EL (cell line): Measurements from ENCODE around the gene AMD1.
"Not testable (repeated sequence)": the region's sequence is repeated elsewhere in the genome, so short reads cannot be mapped to it uniquely, and the experiment has no call there.

Source experiments
- DNase-seq: peaks from one replicate; pipeline ENCODE4 v3.0.0-alpha.2; 2016

The AMD1 gene

DNA sequence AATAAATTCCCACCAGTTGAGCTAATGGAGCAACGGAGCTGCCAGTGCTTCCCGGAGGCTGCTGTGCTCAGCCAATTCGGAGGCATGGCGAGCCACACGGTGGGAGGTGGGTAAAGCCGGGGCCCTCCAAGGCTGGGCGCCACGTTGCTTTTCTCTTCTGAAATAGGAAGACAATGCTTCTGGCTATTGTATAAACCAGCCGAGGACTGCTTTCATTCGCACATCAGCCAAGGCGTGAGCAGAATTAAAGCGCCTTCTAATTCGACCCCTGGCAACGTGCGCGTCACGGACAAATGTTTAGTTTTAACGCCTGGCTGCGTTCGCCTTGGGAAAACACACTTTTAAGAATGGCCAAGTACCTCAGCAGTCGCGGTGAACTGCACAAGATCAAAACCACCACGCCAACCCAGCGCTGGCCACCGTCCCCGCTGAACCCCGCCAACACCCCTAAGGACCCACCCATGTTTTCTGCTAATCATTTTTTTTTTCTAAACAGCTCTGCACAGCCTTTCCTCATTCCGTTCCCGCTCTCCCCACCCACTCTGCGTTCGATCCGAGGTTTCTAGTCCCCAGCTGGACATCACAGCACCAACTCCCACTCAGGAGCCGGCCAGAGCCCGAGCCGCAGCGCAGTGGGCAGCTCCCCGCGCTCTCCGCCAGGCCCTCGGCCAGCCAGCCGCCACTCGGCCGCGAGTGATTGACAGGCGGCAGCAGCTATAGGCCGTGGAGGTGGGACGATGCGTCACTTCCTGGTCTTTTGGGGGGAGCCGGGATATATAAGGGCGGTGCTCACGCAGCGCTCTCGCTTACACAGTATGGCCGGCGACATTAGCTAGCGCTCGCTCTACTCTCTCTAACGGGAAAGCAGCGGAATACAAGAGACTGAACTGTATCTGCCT is at the start of gene AMD1:
AMD1 (plus strand) TSS at position 805 of the 899 bp plus-strand sequence. CDS start 321 bp downstream, outside the sequence.
- peak; percentile 98 for DNase-seq

DNA sequence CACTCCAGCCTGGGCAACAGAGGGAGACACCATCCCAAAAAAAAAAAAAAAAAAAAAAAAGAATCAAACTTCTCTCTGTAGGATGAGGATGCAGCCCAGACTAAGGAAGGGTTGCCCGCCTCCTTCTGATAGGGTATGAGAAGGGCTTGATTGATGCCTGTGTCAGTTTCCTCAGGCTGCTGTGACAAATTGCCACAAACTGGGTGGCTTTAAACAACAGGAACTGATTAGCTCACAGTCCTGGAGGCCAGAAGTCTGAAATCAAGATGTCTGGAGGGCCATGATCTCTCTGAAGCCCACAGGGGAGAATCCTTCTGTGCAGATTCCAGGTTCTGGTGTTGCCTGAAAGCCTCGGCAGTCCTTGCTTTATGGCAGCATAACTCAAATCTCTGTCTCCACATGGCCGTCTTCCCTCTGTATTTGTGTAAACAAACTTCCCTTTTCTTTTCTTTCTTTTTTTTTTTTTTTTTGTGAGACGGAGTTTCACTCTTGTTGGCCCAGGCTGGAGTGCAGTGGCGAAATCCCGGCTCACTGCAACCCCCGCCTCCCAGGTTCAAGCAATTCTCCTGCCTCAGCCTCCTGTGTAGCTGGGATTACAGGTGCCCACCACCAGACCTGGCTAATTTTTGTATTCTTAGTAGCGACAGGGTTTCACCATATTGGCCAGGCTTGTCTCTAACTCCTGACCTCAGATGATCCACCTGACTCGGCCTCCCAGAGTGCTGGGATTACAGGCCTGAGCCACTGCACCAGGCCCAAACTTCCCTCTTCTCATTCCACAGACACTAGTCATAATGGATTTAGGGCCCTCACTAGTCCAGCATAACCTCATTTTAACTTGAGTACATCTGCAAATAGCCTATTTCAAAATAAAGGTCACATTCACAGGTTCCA is 48.1 kb upstream of the AMD1 start:
- peak; percentile 36 for DNase-seq

DNA sequence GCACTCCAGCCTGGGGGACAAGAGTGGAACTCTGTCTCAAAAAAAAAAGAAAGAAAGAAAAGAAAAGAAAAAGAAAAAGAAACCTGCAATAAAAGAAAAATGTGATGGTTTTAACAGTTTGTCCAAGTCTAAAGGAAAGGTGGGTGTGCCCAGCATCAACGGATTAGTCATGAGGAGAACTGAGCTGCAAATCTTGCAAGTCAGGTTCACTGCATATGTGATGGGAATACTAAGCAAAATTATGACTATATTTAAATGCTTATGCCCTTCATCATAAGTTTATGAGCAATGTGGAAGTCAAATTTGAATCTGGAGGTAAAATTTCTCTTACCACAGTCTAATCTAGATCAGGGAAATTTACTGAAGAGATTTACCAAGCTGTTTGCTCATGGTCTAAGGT is 46.2 kb upstream of the AMD1 start:
- peak; percentile 19 for DNase-seq

DNA sequence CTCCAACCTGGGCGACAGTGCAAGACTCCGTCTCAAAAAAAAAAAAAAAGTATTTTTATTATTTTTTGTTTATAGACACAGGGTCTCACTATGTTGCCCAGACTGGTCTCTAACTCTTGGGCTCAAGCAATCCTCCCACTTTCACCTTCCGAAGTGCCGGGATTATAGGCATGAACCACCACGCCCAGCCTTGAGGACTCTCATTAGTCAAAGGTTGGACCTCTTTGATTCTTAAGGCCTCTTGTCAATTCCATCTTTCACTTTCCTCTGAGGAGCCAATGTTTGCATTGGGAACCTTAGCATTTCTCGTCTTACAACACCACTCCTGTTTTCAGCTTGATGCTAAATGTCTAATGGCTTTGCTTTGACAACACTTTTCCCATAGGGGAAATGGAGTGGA is 43.2 kb upstream of the AMD1 start:
- no peak for DNase-seq

DNA sequence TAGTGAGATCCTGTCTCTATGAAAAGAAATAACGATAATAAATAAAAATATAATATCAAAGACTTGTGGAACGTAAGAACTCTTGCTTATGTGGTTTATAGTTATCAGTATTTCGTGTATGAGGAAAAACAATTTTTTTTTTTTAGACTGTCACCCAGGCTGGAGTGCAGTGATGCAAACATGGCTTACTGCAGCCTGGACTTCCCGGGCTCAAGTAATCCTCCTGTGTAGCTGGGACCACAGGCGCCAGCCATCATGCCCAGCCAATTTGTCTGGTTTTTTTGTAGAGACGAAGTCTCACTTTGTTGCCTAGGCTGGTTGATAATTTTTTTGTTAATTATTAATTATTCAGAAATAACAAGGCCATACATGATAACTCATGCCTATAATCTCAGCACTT is 40.8 kb upstream of the AMD1 start:
- DNase-seq: no peak

DNA sequence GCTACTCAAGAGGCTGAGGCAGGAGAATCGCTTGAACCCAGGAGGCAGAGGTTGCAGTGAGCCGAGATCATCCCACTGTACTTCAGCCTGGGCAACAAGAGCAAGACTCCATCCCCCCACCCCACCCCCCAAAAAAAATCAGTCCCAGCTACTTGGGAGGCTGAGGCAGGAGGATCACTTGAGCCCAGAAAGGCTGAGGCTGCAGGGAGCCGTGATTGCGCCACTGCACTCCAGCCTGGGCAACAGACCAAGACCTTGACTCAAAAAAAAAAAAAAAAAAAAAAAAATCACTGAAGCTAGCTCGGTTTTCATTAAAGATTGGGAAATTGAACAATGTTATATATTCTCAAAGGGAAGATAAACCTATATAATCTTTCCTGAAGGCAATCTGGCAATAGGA is 38.8 kb upstream of the AMD1 start:
- not testable (repeated sequence) for DNase-seq

DNA sequence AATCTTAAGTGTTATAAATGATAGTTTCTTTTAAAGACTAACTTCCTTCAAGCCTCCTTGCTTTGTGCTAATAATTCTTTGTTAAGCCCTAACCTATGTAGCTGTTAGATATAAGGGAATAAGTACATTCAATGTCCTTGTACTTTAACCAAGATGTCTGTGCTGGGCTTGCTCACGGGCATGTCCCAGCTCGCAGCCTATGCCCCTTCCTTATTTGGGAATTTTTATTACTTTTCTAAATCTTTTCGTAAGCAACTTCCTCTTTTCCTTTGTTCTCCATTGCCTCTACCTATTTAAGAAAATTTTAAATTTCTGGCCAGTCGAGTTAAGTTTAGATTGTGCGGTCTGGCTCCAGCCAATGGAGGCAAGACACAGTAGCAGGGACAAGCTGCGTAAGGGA is 33.3 kb upstream of the AMD1 start:
- no peak for DNase-seq

DNA sequence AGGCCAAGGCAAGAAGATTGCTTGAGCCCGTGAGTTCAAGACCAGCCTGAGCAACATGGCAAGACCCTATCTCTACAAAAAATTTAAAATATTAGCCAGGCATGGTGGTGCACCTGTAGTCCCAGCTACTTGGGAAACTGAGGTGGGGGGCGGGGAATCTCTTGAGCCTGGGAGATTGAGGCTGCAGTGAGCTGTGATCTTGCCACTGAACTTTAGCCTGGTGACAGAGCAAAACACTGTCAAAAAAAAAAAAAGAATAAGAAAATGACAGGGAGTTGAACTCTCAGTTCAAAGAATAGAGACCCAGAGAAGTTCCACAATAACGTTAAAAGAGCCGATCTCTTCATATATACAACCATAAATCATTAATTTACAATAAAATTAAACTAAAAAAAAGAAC is 24.8 kb upstream of the AMD1 start:
- DNase-seq: no peak

DNA sequence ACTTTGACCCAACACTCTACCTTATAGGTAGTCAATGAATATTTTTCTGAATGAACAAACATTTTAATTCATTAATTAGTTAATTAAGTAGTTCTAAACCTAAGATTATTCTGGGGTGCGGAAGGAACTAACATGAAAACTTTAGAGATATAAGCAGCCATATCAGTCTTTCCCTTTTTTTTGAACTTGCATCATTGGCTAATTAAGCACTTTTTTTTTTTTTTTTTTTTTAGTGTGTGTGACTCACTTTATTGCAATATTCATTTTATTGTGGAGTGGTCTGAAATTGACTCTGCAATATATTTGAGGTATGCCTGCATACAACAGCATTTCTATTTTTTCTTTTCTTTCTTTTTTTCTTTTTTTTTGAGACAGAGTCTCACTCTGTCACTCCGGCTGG is 21.8 kb upstream of the AMD1 start:
- DNase-seq: no peak

DNA sequence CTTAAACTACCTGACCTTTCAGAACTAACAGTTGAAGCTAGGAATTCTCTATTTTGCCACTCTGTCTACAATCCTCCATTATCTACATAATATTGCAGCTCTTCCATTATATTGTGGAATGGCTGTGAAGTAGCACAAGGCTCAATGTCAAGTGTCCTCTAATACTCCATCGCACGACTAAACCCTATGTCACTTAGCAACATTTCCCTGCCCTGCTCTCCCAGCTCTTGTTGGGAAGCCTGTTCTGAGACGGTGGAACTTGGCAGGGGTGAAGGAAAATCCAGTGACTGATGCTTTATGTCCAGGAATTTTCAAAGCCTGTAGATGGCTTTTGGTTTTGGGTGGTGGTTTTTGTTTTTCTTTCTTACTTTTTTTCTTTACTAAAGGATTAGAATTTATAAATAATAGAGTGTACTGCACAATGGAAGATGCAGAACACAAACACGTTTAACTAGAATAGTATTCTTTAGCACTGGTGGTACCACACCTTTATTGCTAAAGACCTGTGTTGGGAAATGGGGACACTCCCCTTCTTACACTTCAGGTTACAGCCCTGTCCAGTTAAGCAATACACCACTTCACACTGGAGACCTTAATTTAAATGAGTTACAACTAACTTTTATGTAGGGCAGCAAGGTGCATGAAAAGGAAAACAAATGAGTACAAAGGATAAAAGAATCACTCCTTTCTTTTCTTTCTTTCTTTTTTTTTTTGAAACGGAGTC is 20.7 kb upstream of the AMD1 start:
- DNase-seq: no peak

DNA sequence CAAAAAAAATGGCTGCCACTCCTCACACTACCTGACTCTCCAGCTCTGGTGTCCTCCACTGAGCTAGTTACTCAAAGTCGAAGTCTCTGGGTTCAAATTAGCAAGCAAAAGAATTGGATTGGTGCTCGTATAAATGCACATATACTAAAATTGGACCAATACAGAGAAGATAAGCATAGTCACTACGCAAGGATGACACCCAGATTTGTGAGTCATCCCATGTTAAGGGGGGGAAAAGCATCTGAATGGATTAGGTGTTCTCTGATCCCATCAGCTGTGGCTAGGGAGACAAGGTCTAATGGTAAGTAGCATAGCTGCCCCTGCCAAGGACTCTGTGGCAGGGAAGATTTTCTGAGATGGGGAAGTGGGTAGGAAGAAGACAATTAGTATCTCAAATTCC is 18.3 kb upstream of the AMD1 start:
- no peak for DNase-seq

DNA sequence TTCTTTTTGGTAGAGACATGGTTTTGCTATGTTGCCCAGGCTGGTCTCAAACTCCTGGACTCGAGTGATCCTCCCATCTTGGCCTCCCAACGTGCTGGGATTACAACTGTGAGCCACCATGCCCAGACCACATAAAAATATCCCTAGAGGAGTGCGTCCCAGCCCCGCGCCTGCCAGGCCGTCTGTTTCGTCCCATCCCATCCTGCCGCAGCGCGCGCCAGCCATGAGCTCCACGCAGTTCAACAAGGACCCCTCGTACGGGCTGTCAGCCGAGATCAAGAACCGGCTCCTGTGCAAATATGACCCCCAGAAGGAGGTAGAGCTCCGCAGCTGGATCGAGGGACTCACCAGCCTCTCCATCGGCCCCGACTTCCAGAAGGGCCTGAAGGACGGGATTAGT is 16.6 kb upstream of the AMD1 start:
- DNase-seq: no peak

DNA sequence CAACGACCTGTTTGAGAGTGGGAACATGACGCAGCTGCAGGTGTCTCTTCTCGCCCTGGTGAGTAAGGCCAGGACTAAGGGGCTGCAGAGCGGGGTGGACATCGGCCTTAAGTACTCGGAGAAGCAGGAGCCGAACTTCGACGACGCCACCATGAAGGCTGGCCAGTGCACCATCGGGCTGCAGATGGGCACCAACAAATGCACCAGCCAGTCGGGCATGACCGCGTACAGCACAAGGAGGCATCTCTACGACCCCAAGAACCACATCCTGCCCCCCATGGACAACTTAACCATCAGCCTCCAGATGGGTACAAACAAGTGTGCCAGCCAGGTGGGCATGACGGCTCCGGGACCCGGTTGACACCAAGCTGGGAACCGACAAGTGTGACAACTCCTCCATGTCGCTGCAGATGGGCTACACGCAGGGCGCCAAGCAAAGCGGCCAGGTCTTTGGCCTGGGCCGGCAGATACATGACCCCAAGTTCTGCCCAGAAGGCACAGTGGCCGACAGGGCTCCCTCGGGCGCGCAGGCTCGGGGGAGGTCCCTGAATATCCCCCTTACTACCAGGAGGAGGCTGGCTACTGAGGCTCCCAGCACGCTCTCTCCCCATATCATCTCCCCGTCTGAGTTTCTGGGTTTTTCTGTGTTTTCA is 15.9 kb upstream of the AMD1 start:
- no peak for DNase-seq

DNA sequence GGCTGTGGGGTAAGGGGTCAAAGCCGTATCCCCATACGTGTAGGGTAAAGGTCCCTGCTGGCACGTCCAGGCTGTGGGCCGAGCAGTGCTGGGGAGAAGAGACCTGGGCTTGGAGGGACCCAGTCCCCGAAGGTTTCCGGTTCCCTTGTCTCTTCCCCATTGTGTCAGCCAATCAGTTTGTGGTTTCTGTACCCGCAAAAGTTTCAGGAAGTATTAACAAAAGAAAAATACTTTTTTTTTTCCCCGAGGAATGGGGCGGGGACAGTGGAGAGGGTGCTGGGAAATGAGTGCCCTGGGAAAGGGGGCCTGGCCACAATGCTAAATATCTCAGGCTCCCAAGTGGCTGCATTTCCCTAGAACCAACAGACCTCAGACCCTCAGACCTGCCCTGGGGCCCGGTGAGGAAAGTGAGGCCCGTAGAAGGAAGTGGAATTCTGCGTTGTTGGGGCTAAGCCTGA is 15.2 kb upstream of the AMD1 start:
- DNase-seq: no peak

DNA sequence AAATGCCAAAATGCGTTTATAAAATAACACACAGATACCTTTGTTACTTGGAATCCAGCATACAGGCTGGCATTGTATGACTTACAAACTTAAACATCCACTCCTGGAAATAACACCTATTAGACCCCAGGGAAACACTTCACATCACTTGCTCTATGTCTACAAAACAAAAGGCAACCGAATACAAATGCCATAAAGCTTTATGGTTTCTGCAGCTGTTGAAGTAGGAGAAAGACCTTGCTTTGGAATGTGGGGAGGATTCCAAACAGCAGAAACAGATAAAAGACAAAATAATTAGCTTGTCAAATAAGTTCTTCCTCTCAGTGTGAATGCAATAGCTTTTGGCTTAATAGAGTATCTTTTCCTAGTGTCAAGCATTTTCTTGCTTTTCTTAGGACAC is 9.8 kb upstream of the AMD1 start:
- DNase-seq: no peak

DNA sequence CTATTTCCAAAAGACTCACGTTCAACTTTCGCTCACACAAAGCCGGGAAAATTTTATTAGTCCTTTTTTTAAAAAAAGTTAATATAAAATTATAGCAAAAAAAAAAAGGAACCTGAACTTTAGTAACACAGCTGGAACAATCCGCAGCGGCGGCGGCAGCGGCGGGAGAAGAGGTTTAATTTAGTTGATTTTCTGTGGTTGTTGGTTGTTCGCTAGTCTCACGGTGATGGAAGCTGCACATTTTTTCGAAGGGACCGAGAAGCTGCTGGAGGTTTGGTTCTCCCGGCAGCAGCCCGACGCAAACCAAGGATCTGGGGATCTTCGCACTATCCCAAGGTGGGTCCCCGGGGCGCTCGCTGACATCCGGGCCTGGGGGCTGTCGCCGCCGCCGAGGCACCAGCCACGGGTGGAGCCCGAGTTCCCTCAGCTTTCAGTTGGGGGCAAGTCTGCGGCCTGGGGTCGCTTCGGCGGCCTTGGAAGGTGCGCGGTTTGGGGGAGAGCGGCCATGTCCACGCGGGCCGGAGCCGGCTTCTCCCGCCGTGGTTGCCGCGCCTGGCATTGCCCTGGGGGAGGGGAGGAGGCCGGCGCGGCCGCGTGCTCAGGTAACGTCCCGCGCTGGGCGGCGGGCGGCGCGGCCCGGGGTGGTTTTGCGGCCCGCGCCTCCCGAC is 429 bp downstream of the AMD1 start:
- DNase-seq: no peak

DNA sequence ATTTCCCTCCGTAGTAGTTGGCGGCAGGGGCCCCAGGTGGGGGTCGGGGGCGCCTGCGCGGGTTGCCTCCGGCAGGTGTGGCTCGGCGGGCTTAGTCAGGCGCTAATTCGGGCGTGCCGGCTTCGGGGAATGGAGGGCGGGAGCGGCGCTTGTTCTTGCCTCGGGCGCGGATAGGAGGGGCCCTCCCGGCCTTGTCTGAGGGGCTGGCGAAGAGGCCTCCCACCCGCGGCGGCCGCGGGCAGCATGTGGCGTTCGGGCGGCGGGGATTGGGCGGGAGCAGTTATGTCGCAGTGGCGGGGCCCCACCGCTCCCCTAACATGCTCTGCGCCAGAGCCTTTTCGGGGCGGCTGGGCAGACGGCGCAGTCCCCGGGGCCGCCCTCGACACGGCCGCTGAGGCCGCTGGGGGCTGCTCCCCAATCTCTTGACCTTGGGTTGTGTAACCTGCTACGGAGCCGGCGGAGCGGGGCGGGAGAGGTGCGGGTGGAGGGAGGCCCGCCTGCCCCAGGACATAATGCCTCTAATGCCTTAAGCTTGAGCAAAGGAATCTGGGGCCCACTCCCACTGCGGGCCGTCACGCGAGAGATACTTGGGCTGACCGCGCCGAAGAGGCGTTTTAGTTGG is 1.1 kb downstream of the AMD1 start:
- DNase-seq: peak; percentile 53

DNA sequence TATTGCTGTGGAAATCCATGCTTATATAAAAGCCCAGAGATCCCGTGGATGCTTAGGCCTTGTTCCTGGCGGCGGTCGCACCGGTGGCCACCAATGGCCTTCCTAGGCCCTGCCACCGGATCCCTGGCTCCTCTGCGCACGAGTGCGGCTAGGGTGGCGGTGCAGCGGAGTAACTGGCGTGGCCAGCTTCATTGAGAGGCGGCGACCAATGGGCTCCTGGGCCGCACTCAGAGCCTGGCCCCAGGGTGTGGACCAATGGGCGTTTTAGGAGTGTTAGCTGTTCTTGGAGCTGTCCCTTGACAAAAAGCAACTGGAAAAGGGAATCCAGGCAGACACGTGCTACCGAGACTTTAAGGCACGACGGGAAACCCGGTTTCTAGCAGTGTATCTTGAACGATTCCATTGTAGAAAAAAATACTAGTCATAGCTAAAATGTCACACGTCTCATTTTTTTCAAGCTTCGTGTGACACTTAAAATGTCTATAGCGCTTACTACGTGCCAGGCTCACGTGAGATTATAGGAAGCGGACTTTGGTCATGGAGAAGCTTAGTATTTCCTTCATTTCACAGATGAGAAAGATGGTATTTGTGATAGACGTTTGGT is 1.7 kb downstream of the AMD1 start:
- DNase-seq: peak; percentile 90

DNA sequence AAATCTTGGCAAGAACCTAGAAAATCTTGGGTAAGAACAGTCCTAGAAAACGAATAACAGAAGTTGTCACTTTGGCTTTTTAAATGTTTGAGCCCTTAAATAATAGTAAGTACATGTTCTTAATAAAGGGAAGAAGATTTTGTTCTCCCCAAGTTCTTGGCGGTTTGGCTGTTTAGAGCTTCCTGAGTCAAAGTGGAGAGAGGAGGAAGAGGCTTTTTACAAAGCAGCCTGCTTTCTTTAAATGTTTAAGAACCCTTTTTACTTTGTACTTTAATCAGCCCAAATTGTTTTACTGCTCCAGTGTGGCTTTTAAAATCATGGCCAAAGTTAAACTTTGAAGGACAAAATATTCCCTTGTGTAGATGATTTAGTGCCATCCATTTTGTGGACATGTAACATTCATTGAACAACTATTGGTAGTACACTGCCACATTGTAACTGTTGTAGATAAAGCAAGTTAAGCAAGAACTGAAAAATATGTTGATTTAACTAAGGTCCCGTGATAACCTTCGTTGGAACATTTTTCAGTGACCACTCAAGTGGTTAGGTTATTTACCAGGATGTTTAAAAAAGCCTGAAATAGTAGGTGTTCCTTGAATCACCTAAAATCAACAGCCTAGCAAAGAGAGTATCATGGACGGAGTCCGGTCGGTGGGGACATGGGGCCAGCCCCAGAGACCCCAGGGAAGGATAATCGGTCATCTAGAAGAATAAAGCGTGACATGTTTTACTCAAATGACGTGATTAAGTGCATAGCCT is 2.4 kb downstream of the AMD1 start:
- DNase-seq: no peak

DNA sequence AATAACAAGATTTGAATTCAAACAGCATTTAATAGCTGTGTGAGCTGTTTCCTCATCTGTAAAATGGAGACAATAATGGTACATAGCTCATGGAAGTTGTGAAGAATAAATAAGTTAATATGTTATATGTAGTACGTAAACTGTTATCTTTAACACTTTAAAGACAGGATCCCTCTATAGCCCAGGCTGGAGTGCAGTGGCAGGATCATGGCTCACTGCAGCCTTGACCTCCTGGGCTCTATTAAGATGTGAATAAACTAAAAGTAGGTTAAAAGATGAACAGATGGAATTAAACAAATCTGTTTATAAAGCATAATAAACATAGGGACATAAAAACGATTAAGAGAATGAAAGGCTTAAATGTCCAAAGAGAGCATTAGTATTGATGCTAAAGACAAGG is 3.0 kb downstream of the AMD1 start:
- DNase-seq: no peak
